K562 (cell line): ENCODE data around the gene TSSK2. TPM values are rescaled to one million over a fixed set of nuclear protein-coding genes. Genes with fewer than 3 reads are reported as not detected.

ENCODE experiments used
- ATAC-seq: fragments of 200-7000 bp; cut with Tn5 transposase; 3 replicates; pipeline ENCODE4 v1.9.1; 2020; ENCODE audit warnings: moderate library complexity
- BruUV-seq: library from RNA; stranded (reverse); fragments of 400-500 nt; replicated peaks from 2 replicates; lab custom pipeline; 2021; lab: Mats Ljungman, UMichigan
- CTCF ChIA-PET: fragments of 300-600 bp; formaldehyde crosslinking; extraction: SDS; loops from one replicate; lab custom pipeline; 2021; ENCODE audit warnings: low intra/inter-chr PET ratio; lab: Yijun Ruan, JAX
- POLR2A ChIA-PET: fragments of 300-600, 350-650 bp; sonication (Branson Sonifier 250); formaldehyde crosslinking; extraction: SDS; loops from one replicate; lab custom pipeline; 2021; ENCODE audit warnings: antibody characterized with exemption, inconsistent platforms; lab: Yijun Ruan, JAX
- DNase-seq, 4 experiments: peaks; one replicate each; pipeline versions ENCODE4 v3.0.0 to v3.0.0-alpha.2; 2011 to 2018; ENCODE audit warnings: low spot score in 3 of 4, mixed read lengths in 3 of 4; ENCODE audit errors: extremely low read depth in 1 of 4
- FAIRE-seq: peaks from 2 replicates; lab custom pipeline; 2011; peaks lifted over from hg19 to GRCh38; lab: Jason Lieb, UNC
- H2AFZ ChIP-seq: 2 replicates; pipeline ENCODE4 v1.6.0; 2011; ENCODE audit warnings: low read depth, low read length, control low read depth, inconsistent platforms
- H3K27ac ChIP-seq: fragments of 200-600 bp; 3 replicates; pipeline ENCODE4 v1.8.0; 2011; ENCODE audit warnings: low read depth, mild to moderate bottlenecking, control low read depth, inconsistent platforms, low read length, moderate library complexity, mixed read lengths; ENCODE audit errors: extremely low read depth
- H3K27me3 ChIP-seq, 2 experiments: fragments of 300-600 bp in 1 of 2; 2 replicates in 1 of 2; 3 replicates in 1 of 2; pipeline versions ENCODE4 v1.6.0 to v1.8.0; 2011; ENCODE audit warnings: inconsistent platforms in 2 of 2, low read length in 2 of 2, mild to moderate bottlenecking in 1 of 2, mixed read lengths in 1 of 2, moderate library complexity in 1 of 2; ENCODE audit not compliant: control insufficient read depth in 2 of 2, insufficient read depth in 2 of 2
- H3K36me3 ChIP-seq: fragments of 300-600 bp; 3 replicates; pipeline ENCODE4 v1.8.0; 2011; ENCODE audit warnings: mild to moderate bottlenecking, low read length, inconsistent platforms; ENCODE audit not compliant: control insufficient read depth, insufficient read depth
- H3K4me1 ChIP-seq, 2 experiments: fragments of 200-600 bp in 1 of 2; replicated peaks in 1 of 2; 2 replicates in 1 of 2; 3 replicates in 1 of 2; pipeline versions ENCODE4 v1.5.1 to v1.8.0; 2011; ENCODE audit warnings: inconsistent platforms in 2 of 2, low read length in 2 of 2, mild to moderate bottlenecking in 1 of 2, mixed read lengths in 1 of 2, moderate library complexity in 1 of 2; ENCODE audit not compliant: control insufficient read depth in 2 of 2, insufficient read depth in 2 of 2
- H3K4me2 ChIP-seq: 2 replicates; pipeline ENCODE4 v1.6.1; 2011; ENCODE audit warnings: low read length, control low read depth, inconsistent platforms, mixed read lengths; ENCODE audit not compliant: insufficient read depth
- H3K4me3 ChIP-seq: fragments of 200-600 bp; sonication (generic), shearing (Covaris generic); 2 replicates; pipeline ENCODE4 v1.5.1; 2016; ENCODE audit warnings: control low read depth, inconsistent platforms
- H3K79me2 ChIP-seq: fragments of 200-600 bp; 3 replicates; pipeline ENCODE4 v1.8.0; 2011; ENCODE audit warnings: low read length, inconsistent platforms; ENCODE audit not compliant: control insufficient read depth, insufficient read depth
- H3K9ac ChIP-seq, 2 experiments: 2 replicates each; pipeline versions ENCODE4 v1.6.0 to v1.6.1; 2011; ENCODE audit warnings: low read depth in 2 of 2, low read length in 2 of 2, control low read depth in 1 of 2, inconsistent platforms in 1 of 2, mild to moderate bottlenecking in 1 of 2, mixed read lengths in 1 of 2; ENCODE audit not compliant: insufficient read depth in 1 of 2
- H3K9me1 ChIP-seq: one replicate; pipeline ENCODE4 v1.6.0; 2011; ENCODE audit warnings: inconsistent platforms, mild to moderate bottlenecking, low read length, moderate library complexity; ENCODE audit not compliant: control insufficient read depth, insufficient read depth
- H3K9me3 ChIP-seq: replicated peaks from 2 replicates; pipeline ENCODE4 v1.5.1; 2011; ENCODE audit warnings: low read depth, low read length, inconsistent platforms; ENCODE audit not compliant: control insufficient read depth, insufficient read depth
- H4K20me1 ChIP-seq: replicated peaks from 2 replicates; pipeline ENCODE4 v1.6.1; 2011; ENCODE audit warnings: low read length, inconsistent platforms, mixed read lengths; ENCODE audit not compliant: control insufficient read depth, insufficient read depth
- BRF2 ChIP-seq: IDR thresholded peaks from 3 replicates; pipeline ENCODE4 v1.6.1; 2011; ENCODE audit warnings: borderline replicate concordance, mild to moderate bottlenecking; ENCODE audit not compliant: insufficient read length, insufficient read depth
- CBX3 ChIP-seq, 2 experiments: IDR thresholded peaks; 1 replicate in 1 of 2; 2 replicates in 1 of 2; pipeline ENCODE4 v1.6.1; 2012; ENCODE audit warnings: inconsistent platforms in 2 of 2, low read length in 2 of 2, borderline replicate concordance in 1 of 2, control low read depth in 1 of 2
- ELF2 ChIP-seq: fragments of 250-450 bp; sonication (Bioruptor Pico); IDR thresholded peaks from 2 replicates; pipeline ENCODE4 v1.5.0; 2021; ENCODE audit warnings: mild to moderate bottlenecking
- EP400 ChIP-seq: fragments of 450-650 bp; IDR thresholded peaks from 2 replicates; pipeline ENCODE4 v1.6.1; 2017; ENCODE audit warnings: antibody characterized with exemption, mild to moderate bottlenecking, moderate library complexity
- HIVEP1 ChIP-seq: fragments of 250-450 bp; sonication (Bioruptor Pico); IDR thresholded peaks from 2 replicates; pipeline ENCODE4 v1.4.0; 2020; ENCODE audit warnings: mild to moderate bottlenecking
- MEF2A ChIP-seq: IDR thresholded peaks from 2 replicates; pipeline ENCODE4 v1.6.1; 2011; ENCODE audit warnings: low read depth, mild to moderate bottlenecking, low read length, moderate library complexity; ENCODE audit not compliant: control insufficient read depth
- PKNOX1 ChIP-seq: fragments of 450-650 bp; IDR thresholded peaks from 2 replicates; pipeline ENCODE4 v1.6.1; 2016
- RBBP5 ChIP-seq: fragments of 200-600 bp; sonication (generic); IDR thresholded peaks from 2 replicates; pipeline ENCODE4 v1.6.1; 2012; ENCODE audit warnings: borderline replicate concordance, mild to moderate bottlenecking, low read length, control low read depth, inconsistent platforms; ENCODE audit not compliant: insufficient read depth, poor library complexity, severe bottlenecking
- RHOXF2B ChIP-seq: fragments of 250-450 bp; sonication (Bioruptor Pico); conservative IDR thresholded peaks from 2 replicates; pipeline ENCODE4 v1.5.1; 2021
- SP2 ChIP-seq: IDR thresholded peaks from 2 replicates; pipeline ENCODE4 v1.6.1; 2011; ENCODE audit warnings: mild to moderate bottlenecking, low read depth, low read length, moderate library complexity; ENCODE audit not compliant: poor library complexity, severe bottlenecking; ENCODE audit errors: extremely low read depth
- TEAD4 ChIP-seq, 2 experiments: sonication (generic) in 1 of 2; formaldehyde crosslinking in 1 of 2; IDR thresholded peaks; 2 replicates each; pipeline versions ENCODE4 v1.6.1 to v1.8.0; 2012 to 2022; ENCODE audit warnings: borderline replicate concordance in 1 of 2, inconsistent platforms in 1 of 2, low read length in 1 of 2, mild to moderate bottlenecking in 1 of 2, missing genetic modification reagents in 1 of 2
- TRIM24 ChIP-seq, 2 experiments: fragments of 450-650 bp; IDR thresholded peaks; 2 replicates each; pipeline ENCODE4 v1.6.1; 2016
- TRIM28 ChIP-seq: fragments of 450-650 bp; IDR thresholded peaks from 2 replicates; pipeline ENCODE4 v1.6.1; 2017
- UBTF ChIP-seq, 2 experiments: IDR thresholded peaks; 2 replicates each; pipeline ENCODE4 v1.6.1; 2012; ENCODE audit warnings: improper control_type of control experiment in 2 of 2, low read depth in 2 of 2, low read length in 2 of 2, borderline replicate concordance in 1 of 2
- ZNF785 ChIP-seq: fragments of 250-450 bp; sonication (Bioruptor Pico); IDR thresholded peaks from 2 replicates; pipeline ENCODE4 v1.4.0; 2020; ENCODE audit warnings: mild to moderate bottlenecking
- WGBS: fragments of 100-300 bp; shearing (Covaris generic); methylation state at CpG from one replicate; pipeline ENCODE4 v1.1.6; 2016; ENCODE audit warnings: low coverage, mixed read lengths; ENCODE audit not compliant: insufficient coverage; ENCODE audit errors: missing lambda C conversion rate; 5-methylcytosine and 5-hydroxymethylcytosine counted together
- in situ Hi-C: fragments of 300-500 bp; cut with MboI; formaldehyde crosslinking; loops from 4 replicates; pipeline ENCODE4 v1.15.0; 2018; ENCODE audit warnings: inconsistent platforms, mixed read lengths
- intact Hi-C: fragments of 100-400 bp; cut with micrococcal nuclease; formaldehyde crosslinking; loops from 2 replicates; pipeline ENCODE4 v1.14.2; 2022
- polyA plus RNA-seq, 8 experiments: library from polyadenylated mRNA; depleted of rRNA in 4 of 8; stranded (reverse) in 5 of 8; unstranded in 3 of 8; fragments of >200 nt; fragmentation: Nextera tagmentation in 2 of 8; fragmentation: Illumina TruSeq in 1 of 8; extraction: Ambion mirVana in 2 of 8; extraction: Trizol in 1 of 8; gene quantifications; 2 replicates each; pipeline versions ENCODE4 v1.2.1 to v1.2.3, GENCODE V29; 2011 to 2014; ENCODE audit warnings: inconsistent platforms in 1 of 8, missing spikeins in 1 of 8
- total RNA-seq, 7 experiments: library from RNA; depleted of rRNA in 6 of 7; stranded (reverse); fragments of >200 nt in 6 of 7; fragmentation: Illumina TruSeq in 2 of 7; extraction: Trizol in 2 of 7; gene quantifications; 2 replicates each; pipeline versions ENCODE4 v1.2.1 to v1.2.3, GENCODE V29; 2011 to 2021; ENCODE audit warnings: low replicate concordance in 1 of 7

The TSSK2 gene
- total and polyA plus RNA-seq, 9 of the 15 experiments (the other 6 are each of a cell fraction or from before 2014, with no cell fraction given) = 0.04 TPM; not detected in 8

- BruUV-seq = no TSS peak
- Histone ChIP-seq H4K20me1 (peaks cover 24% of the 10 kb centered on the region; the same call in 1 of the 2 replicates), H2AFZ (peak within 1 kb of the TSS; percentile 90), H3K4me1 (peaks cover 31 to 89% of the 10 kb centered on the region in 2 experiments), H3K9me1 (peaks cover 13% of the 10 kb centered on the region), H3K27me3 (peaks cover 10 to 22% of the 10 kb centered on the region in 2 experiments; a peak in 4 of 5 replicates), H3K9me3 (no peaks in the 10 kb centered on the region), H3K27ac (peak within 1 kb of the TSS; percentile 85), H3K4me2 (peak within 1 kb of the TSS; percentile 90), H3K79me2 (peaks cover 45% of the 10 kb centered on the region), H3K9ac (peak within 1 kb of the TSS; percentile 80 to 96), H3K4me3 (peak within 1 kb of the TSS; percentile 76), H3K36me3 (peaks cover 36% of the 10 kb centered on the region)
- CTCF ChIA-PET = interaction anchor here (0.6 to 2.6 kb wide), 7 partner anchors 34 to 451 kb away, joined by 3 to 31 read pairs (median 4); partner anchors contain the start of gene ESS2
- WGBS = 1% methylated on average over 64 of the region's 86 CpGs
- intact Hi-C loops (loop anchor here (1.0 to 5.0 kb wide), 9 partner anchors 35 to 451 kb away; partner anchors contain the start of genes CDC45, ESS2, MRPL40 and UFD1), in situ Hi-C loops (loop anchor here (5.0 kb wide), 1 partner anchor 448 kb away; no protein-coding TSS in a partner anchor)
- POLR2A ChIA-PET = interaction anchor here (0.5 to 11.1 kb wide), 45 partner anchors 9 to 1340 kb away, joined by 3 to 191 read pairs (median 4); partner anchors contain the start of genes CDC45, CLTCL1, HIRA and UFD1
- FAIRE-seq (peak; percentile 82), DNase-seq (peak; percentile 100), ATAC-seq (peak; percentile 86)
- no peak for TF ChIP-seq UBTF (IDR thresholded peaks at IDR 0.05; ENCODE audit: borderline replicate concordance in 1 of 2, low read depth in 2 of 2, low read length in 2 of 2)
- TF ChIP-seq HIVEP1 = peak; percentile 80; the same call in 1 of the 2 replicates
- TF ChIP-seq BRF2 = no peak
- no peak for TF ChIP-seq EP400
- TF ChIP-seq RHOXF2B (CRISPR knock-in tag) = peak; percentile 89; the same call in 1 of the 2 replicates
- no peak for TF ChIP-seq MEF2A
- TF ChIP-seq TRIM24 (IDR thresholded peaks at IDR 0.05) = no peak
- no peak for TF ChIP-seq TRIM28
- TF ChIP-seq RBBP5 = peak; percentile 23
- TF ChIP-seq ZNF785 = no peak
- no peak for TF ChIP-seq TEAD4 (IDR thresholded peaks at IDR 0.05; ENCODE audit: low read length)
- no peak for TF ChIP-seq TEAD4 (CRISPR knock-in tag; IDR thresholded peaks at IDR 0.05; ENCODE audit: borderline replicate concordance)
- TF ChIP-seq SP2 = peak; percentile 4
- TF ChIP-seq ELF2 = peak; percentile 90
- no peak for TF ChIP-seq CBX3 (IDR thresholded peaks at IDR 0.05; ENCODE audit: borderline replicate concordance in 1 of 2, low read length in 2 of 2)
- TF ChIP-seq PKNOX1 = no peak
Observed at GRCh38 chr22:19178657-19179496, 47.8 kb downstream of the TSSK2 start, which contains the start of gene SLC25A1. SLC25A1 (minus strand) TSS chr22:19178736; CDS start chr22:19178673, 63 bp downstream.
